Liver (tissue), 3 donors: ENCODE results near the gene COL4A1.

Source experiments
- FOXA2 ChIP-seq: IDR thresholded peaks from 2 replicates; pipeline ENCODE4 v1.6.1; 2016; ENCODE audit warnings: antibody characterized with exemption
- HNF4A ChIP-seq, 2 donors: conservative IDR thresholded peaks; 2 replicates each; pipeline ENCODE4 v1.6.1; 2016; ENCODE audit warnings: antibody characterized with exemption in 2 of 2, mild to moderate bottlenecking in 2 of 2
- JUND ChIP-seq, 2 donors: IDR thresholded peaks; 2 replicates each; pipeline ENCODE4 v1.6.1; 2016; ENCODE audit warnings: antibody characterized with exemption in 2 of 2
- RAD21 ChIP-seq, 2 donors: IDR thresholded peaks; 2 replicates each; pipeline ENCODE4 v1.6.1; 2016; ENCODE audit warnings: antibody characterized with exemption in 2 of 2, mild to moderate bottlenecking in 2 of 2
- RXRA ChIP-seq, 2 donors: IDR thresholded peaks; 2 replicates each; pipeline ENCODE4 v1.6.1; 2017 to 2018; ENCODE audit warnings: antibody characterized with exemption in 2 of 2, mild to moderate bottlenecking in 1 of 2
- SP1 ChIP-seq: IDR thresholded peaks from 2 replicates; pipeline ENCODE4 v1.6.1; 2018; ENCODE audit warnings: antibody characterized with exemption, mild to moderate bottlenecking
- TAF1 ChIP-seq: conservative IDR thresholded peaks from 2 replicates; pipeline ENCODE4 v1.6.1; 2016; ENCODE audit warnings: antibody characterized with exemption, mild to moderate bottlenecking
- YY1 ChIP-seq: IDR thresholded peaks from 2 replicates; pipeline ENCODE4 v1.6.1; 2016; ENCODE audit warnings: antibody characterized with exemption, mild to moderate bottlenecking
- TF ChIP-seq, protein P1 (sequence below): fragments of 150-350 bp; IDR thresholded peaks from 2 replicates; pipeline ENCODE4 v1.5.1; 2017; ENCODE audit warnings: improper control_type of control experiment, low read depth, low read length; ENCODE audit not compliant: missing input control
- TF ChIP-seq, protein P2 (sequence below): IDR thresholded peaks from 2 replicates; pipeline ENCODE4 v1.6.1; 2016; ENCODE audit warnings: antibody characterized with exemption
- TF ChIP-seq, protein P3 (sequence below): IDR thresholded peaks from 2 replicates; pipeline ENCODE4 v1.6.1; 2016; ENCODE audit warnings: antibody characterized with exemption
- TF ChIP-seq, protein P4 (sequence below): IDR thresholded peaks from 2 replicates; pipeline ENCODE4 v1.6.1; 2016; ENCODE audit warnings: antibody characterized with exemption
- TF ChIP-seq, protein P5 (sequence below): IDR thresholded peaks from 2 replicates; pipeline ENCODE4 v1.6.1; 2016; ENCODE audit warnings: antibody characterized with exemption, mild to moderate bottlenecking
- donor health status: healthy.
- donor health status: healthy.

DNA sequence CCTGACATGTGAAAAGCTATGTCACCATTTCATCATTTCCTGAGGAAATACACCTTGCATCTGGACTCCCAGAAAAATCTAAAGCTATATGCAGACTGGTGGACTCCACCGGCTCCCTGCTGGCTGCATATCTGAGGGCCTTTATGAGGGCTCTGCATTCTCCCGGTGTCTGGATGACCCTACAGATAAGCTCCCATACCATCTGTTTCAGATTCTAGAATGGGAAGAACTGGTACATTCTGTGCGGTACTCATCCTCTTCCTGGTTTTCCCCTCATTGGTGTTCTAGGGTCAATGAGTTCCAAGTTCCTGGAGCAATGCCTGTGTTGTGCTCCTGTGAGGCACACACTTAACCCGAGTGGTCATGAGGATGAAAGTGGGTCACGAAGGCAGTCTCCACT is 60.4 kb downstream of the COL4A1 start:
- TF ChIP-seq, protein P1, sequence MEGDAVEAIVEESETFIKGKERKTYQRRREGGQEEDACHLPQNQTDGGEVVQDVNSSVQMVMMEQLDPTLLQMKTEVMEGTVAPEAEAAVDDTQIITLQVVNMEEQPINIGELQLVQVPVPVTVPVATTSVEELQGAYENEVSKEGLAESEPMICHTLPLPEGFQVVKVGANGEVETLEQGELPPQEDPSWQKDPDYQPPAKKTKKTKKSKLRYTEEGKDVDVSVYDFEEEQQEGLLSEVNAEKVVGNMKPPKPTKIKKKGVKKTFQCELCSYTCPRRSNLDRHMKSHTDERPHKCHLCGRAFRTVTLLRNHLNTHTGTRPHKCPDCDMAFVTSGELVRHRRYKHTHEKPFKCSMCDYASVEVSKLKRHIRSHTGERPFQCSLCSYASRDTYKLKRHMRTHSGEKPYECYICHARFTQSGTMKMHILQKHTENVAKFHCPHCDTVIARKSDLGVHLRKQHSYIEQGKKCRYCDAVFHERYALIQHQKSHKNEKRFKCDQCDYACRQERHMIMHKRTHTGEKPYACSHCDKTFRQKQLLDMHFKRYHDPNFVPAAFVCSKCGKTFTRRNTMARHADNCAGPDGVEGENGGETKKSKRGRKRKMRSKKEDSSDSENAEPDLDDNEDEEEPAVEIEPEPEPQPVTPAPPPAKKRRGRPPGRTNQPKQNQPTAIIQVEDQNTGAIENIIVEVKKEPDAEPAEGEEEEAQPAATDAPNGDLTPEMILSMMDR = no peak
- TF ChIP-seq, protein P2, sequence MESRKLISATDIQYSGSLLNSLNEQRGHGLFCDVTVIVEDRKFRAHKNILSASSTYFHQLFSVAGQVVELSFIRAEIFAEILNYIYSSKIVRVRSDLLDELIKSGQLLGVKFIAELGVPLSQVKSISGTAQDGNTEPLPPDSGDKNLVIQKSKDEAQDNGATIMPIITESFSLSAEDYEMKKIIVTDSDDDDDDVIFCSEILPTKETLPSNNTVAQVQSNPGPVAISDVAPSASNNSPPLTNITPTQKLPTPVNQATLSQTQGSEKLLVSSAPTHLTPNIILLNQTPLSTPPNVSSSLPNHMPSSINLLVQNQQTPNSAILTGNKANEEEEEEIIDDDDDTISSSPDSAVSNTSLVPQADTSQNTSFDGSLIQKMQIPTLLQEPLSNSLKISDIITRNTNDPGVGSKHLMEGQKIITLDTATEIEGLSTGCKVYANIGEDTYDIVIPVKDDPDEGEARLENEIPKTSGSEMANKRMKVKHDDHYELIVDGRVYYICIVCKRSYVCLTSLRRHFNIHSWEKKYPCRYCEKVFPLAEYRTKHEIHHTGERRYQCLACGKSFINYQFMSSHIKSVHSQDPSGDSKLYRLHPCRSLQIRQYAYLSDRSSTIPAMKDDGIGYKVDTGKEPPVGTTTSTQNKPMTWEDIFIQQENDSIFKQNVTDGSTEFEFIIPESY = no peak
- TF ChIP-seq HNF4A (conservative IDR thresholded peaks at IDR 0.05) (no peak), JUND (IDR thresholded peaks at IDR 0.05) (no peak), FOXA2 (no peak), TAF1 (no peak), SP1 (no peak), RAD21 (IDR thresholded peaks at IDR 0.05) (no peak), YY1 (no peak), RXRA (IDR thresholded peaks at IDR 0.05) (no peak)
- TF ChIP-seq, protein P3, sequence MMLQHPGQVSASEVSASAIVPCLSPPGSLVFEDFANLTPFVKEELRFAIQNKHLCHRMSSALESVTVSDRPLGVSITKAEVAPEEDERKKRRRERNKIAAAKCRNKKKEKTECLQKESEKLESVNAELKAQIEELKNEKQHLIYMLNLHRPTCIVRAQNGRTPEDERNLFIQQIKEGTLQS = no peak
- TF ChIP-seq, protein P4, sequence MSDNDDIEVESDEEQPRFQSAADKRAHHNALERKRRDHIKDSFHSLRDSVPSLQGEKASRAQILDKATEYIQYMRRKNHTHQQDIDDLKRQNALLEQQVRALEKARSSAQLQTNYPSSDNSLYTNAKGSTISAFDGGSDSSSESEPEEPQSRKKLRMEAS = no peak
- TF ChIP-seq, protein P5, sequence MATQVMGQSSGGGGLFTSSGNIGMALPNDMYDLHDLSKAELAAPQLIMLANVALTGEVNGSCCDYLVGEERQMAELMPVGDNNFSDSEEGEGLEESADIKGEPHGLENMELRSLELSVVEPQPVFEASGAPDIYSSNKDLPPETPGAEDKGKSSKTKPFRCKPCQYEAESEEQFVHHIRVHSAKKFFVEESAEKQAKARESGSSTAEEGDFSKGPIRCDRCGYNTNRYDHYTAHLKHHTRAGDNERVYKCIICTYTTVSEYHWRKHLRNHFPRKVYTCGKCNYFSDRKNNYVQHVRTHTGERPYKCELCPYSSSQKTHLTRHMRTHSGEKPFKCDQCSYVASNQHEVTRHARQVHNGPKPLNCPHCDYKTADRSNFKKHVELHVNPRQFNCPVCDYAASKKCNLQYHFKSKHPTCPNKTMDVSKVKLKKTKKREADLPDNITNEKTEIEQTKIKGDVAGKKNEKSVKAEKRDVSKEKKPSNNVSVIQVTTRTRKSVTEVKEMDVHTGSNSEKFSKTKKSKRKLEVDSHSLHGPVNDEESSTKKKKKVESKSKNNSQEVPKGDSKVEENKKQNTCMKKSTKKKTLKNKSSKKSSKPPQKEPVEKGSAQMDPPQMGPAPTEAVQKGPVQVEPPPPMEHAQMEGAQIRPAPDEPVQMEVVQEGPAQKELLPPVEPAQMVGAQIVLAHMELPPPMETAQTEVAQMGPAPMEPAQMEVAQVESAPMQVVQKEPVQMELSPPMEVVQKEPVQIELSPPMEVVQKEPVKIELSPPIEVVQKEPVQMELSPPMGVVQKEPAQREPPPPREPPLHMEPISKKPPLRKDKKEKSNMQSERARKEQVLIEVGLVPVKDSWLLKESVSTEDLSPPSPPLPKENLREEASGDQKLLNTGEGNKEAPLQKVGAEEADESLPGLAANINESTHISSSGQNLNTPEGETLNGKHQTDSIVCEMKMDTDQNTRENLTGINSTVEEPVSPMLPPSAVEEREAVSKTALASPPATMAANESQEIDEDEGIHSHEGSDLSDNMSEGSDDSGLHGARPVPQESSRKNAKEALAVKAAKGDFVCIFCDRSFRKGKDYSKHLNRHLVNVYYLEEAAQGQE = no peak
